GM23338 (cell line): ENCODE data around the gene EEF2.
A peak's percentile ranks its signal among the peaks of the same experiment; 100 is the strongest.

ENCODE experiments used
- CREB1 ChIP-seq: fragments of 250-450 bp; sonication (Bioruptor Pico); IDR thresholded peaks from 2 replicates; pipeline ENCODE4 v1.5.0; 2020; ENCODE audit warnings: low read depth, mild to moderate bottlenecking, moderate library complexity
- EZH2 ChIP-seq: fragments of 200-600 bp; sonication (generic); IDR thresholded peaks from one replicate; pipeline ENCODE4 v1.8.0; 2017; ENCODE audit warnings: antibody characterized with exemption, mild to moderate bottlenecking, low read depth; ENCODE audit not compliant: unreplicated experiment
- JUNB ChIP-seq: IDR thresholded peaks from one replicate; pipeline ENCODE4 v1.6.1; 2016; ENCODE audit warnings: antibody characterized with exemption; ENCODE audit not compliant: unreplicated experiment
- POLR2AphosphoS5 ChIP-seq: IDR thresholded peaks from 2 replicates; pipeline ENCODE4 v1.6.1; 2016; ENCODE audit warnings: antibody characterized with exemption, low read depth
- STAT1 ChIP-seq: IDR thresholded peaks from one replicate; pipeline ENCODE4 v1.6.1; 2016; ENCODE audit warnings: antibody characterized with exemption; ENCODE audit not compliant: unreplicated experiment
- ZNF114 ChIP-seq: fragments of 250-450 bp; sonication (Bioruptor Pico); IDR thresholded peaks from 2 replicates; pipeline ENCODE4 v1.5.0; 2020; ENCODE audit warnings: mild to moderate bottlenecking, moderate library complexity
- TF ChIP-seq, protein P1 (sequence below), 2 experiments: fragments of 200-600 bp in 1 of 2; sonication (generic) in 1 of 2; conservative IDR thresholded peaks; 2 replicates each; pipeline versions ENCODE4 v1.5.1 to v1.6.1; 2016 to 2017; ENCODE audit warnings: antibody characterized with exemption in 2 of 2, low read depth in 2 of 2, mild to moderate bottlenecking in 2 of 2, moderate library complexity in 1 of 2

DNA sequence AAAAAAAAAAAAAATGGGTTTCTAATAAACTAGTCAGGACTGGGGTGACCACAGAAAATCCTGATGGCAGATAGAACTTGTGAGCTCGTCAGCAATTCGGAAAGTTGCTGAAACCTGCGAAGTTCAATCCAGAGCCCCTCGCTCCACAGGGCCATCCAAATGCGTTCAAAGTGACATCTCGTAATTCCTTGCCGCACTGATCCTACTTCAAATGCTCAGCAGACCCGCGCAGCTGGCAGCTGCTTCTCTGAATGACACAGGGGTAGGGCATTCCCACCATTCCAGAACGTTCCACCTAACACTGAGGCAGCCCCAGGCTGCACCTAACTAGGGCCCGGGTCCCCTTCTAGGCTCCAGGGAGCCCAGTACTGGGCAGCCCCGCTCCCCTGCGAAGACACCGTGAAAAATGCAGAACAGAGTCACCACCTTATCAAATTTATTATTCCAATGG lies 9.6 kb downstream of the EEF2 start:
- TF ChIP-seq, protein P1, sequence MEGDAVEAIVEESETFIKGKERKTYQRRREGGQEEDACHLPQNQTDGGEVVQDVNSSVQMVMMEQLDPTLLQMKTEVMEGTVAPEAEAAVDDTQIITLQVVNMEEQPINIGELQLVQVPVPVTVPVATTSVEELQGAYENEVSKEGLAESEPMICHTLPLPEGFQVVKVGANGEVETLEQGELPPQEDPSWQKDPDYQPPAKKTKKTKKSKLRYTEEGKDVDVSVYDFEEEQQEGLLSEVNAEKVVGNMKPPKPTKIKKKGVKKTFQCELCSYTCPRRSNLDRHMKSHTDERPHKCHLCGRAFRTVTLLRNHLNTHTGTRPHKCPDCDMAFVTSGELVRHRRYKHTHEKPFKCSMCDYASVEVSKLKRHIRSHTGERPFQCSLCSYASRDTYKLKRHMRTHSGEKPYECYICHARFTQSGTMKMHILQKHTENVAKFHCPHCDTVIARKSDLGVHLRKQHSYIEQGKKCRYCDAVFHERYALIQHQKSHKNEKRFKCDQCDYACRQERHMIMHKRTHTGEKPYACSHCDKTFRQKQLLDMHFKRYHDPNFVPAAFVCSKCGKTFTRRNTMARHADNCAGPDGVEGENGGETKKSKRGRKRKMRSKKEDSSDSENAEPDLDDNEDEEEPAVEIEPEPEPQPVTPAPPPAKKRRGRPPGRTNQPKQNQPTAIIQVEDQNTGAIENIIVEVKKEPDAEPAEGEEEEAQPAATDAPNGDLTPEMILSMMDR (conservative IDR thresholded peaks at IDR 0.05; ENCODE audit: low read depth in 2 of 2): no peak
- TF ChIP-seq JUNB: no peak
- TF ChIP-seq EZH2: no peak
- TF ChIP-seq POLR2AphosphoS5: peak; percentile 33
- TF ChIP-seq ZNF114 (CRISPR knock-in tag): no peak
- TF ChIP-seq STAT1: no peak
- no peak for TF ChIP-seq CREB1 (CRISPR knock-in tag)
